ENCODE results near the gene CCDC91.

GRCh38 chr12:28563286-28563685 is 373.0 kb downstream of the CCDC91 start:
- TF ChIP-seq POLR2A (IDR thresholded peaks at IDR 0.05) (no peak), CTCF (IDR thresholded peaks at IDR 0.05) (no peak)
